ENCODE results near the gene ATP10D.

Gene ATP10D

GRCh38 chr4:47566969-47567368 is 81.9 kb downstream of the ATP10D start:
- TF ChIP-seq CTCF (IDR thresholded peaks at IDR 0.05; ENCODE audit: borderline replicate concordance, control extremely low read depth, extremely low read depth, insufficient read depth, missing control alignments) = no peak
- in situ Hi-C loops (cut with MboI; ENCODE audit: low sequenced_read_pairs, unreplicated experiment) = no loop called here
- no peak for DNase-seq (ENCODE audit: low spot score)

GRCh38 chr4:47567511-47567910 is 82.4 kb downstream of the ATP10D start:
- DNase-seq (ENCODE audit: low spot score) = no peak
- in situ Hi-C loops (cut with MboI; ENCODE audit: low sequenced_read_pairs, unreplicated experiment) = no loop called here
- no peak for TF ChIP-seq CTCF (IDR thresholded peaks at IDR 0.05; ENCODE audit: borderline replicate concordance, control extremely low read depth, extremely low read depth, insufficient read depth, missing control alignments)

- in situ Hi-C loops (cut with MboI; ENCODE audit: low sequenced_read_pairs, unreplicated experiment) = no loop called here
- no peak for DNase-seq (ENCODE audit: low spot score)
- no peak for TF ChIP-seq CTCF (IDR thresholded peaks at IDR 0.05; ENCODE audit: borderline replicate concordance, control extremely low read depth, extremely low read depth, insufficient read depth, missing control alignments)
Measured at GRCh38 chr4:47570816-47571215, 85.7 kb downstream of the ATP10D start.

GRCh38 chr4:47572981-47573380 is 87.9 kb downstream of the ATP10D start:
- no peak for DNase-seq (ENCODE audit: low spot score)
- in situ Hi-C loops (cut with MboI; ENCODE audit: low sequenced_read_pairs, unreplicated experiment) = no loop called here
- no peak for TF ChIP-seq CTCF (IDR thresholded peaks at IDR 0.05; ENCODE audit: borderline replicate concordance, control extremely low read depth, extremely low read depth, insufficient read depth, missing control alignments)

- DNase-seq (ENCODE audit: low spot score) = no peak
- TF ChIP-seq CTCF (IDR thresholded peaks at IDR 0.05; ENCODE audit: borderline replicate concordance, control extremely low read depth, extremely low read depth, insufficient read depth, missing control alignments) = no peak
- in situ Hi-C loops (cut with MboI; ENCODE audit: low sequenced_read_pairs, unreplicated experiment) = no loop called here
Measured at GRCh38 chr4:47577779-47578553, 92.9 kb downstream of the ATP10D start.

GRCh38 chr4:47579235-47579634 is 94.2 kb downstream of the ATP10D start:
- no peak for DNase-seq (ENCODE audit: low spot score)
- in situ Hi-C loops (cut with MboI; ENCODE audit: low sequenced_read_pairs, unreplicated experiment) = no loop called here
- no peak for TF ChIP-seq CTCF (IDR thresholded peaks at IDR 0.05; ENCODE audit: borderline replicate concordance, control extremely low read depth, extremely low read depth, insufficient read depth, missing control alignments)
